GM23338 (cell line): ENCODE data around the gene GPR50. TPM values are rescaled to one million over a fixed set of nuclear protein-coding genes. Genes with fewer than 3 reads are reported as not detected.

ENCODE experiments used
- ATAC-seq: fragments of 200-7000 bp; cut with Tn5 transposase; 3 replicates; pipeline ENCODE4 v1.9.1; 2020
- DNase-seq: peaks from one replicate; pipeline ENCODE4 v3.0.0-alpha.2; 2015; ENCODE audit warnings: low spot score
- H2AFZ ChIP-seq: fragments of 200-600 bp; sonication (generic); 2 replicates; pipeline ENCODE4 v1.8.0; 2016; ENCODE audit warnings: antibody characterized with exemption, mild to moderate bottlenecking, moderate library complexity
- H3F3A ChIP-seq: fragments of 200-600 bp; sonication (generic); replicated peaks from 2 replicates; pipeline ENCODE4 v1.8.0; 2017; ENCODE audit warnings: antibody characterized with exemption, mixed run types, low read depth
- H3K27ac ChIP-seq: fragments of 200-600 bp; sonication (generic); 2 replicates; pipeline ENCODE4 v1.6.1; 2016; ENCODE audit warnings: low read depth
- H3K27me3 ChIP-seq: fragments of 200-600 bp; sonication (generic); 2 replicates; pipeline ENCODE4 v1.8.0; 2016; ENCODE audit warnings: mild to moderate bottlenecking, mixed run types, moderate library complexity; ENCODE audit not compliant: insufficient read depth
- H3K36me3 ChIP-seq: fragments of 200-600 bp; sonication (generic); 2 replicates; pipeline ENCODE4 v1.8.0; 2016; ENCODE audit warnings: mild to moderate bottlenecking; ENCODE audit not compliant: insufficient read depth
- H3K4me1 ChIP-seq: fragments of 200-600 bp; sonication (generic); 2 replicates; pipeline ENCODE4 v1.8.0; 2016; ENCODE audit warnings: mild to moderate bottlenecking, moderate library complexity; ENCODE audit not compliant: insufficient read depth
- H3K4me2 ChIP-seq: fragments of 200-600 bp; sonication (generic); 2 replicates; pipeline ENCODE4 v1.7.1; 2017; ENCODE audit warnings: mixed run types
- H3K4me3 ChIP-seq: fragments of 200-600 bp; sonication (generic); 2 replicates; pipeline ENCODE4 v1.6.1; 2016; ENCODE audit warnings: mixed run types
- H3K79me2 ChIP-seq: fragments of 200-600 bp; sonication (generic); replicated peaks from 2 replicates; pipeline ENCODE4 v1.8.0; 2017; ENCODE audit warnings: mild to moderate bottlenecking; ENCODE audit not compliant: insufficient read depth
- H3K9me2 ChIP-seq: fragments of 200-600 bp; sonication (generic); 2 replicates; pipeline ENCODE4 v1.8.0; 2017; ENCODE audit not compliant: insufficient read depth
- H4K20me1 ChIP-seq: fragments of 200-600 bp; sonication (generic); replicated peaks from 2 replicates; pipeline ENCODE4 v1.8.0; 2017; ENCODE audit warnings: mild to moderate bottlenecking; ENCODE audit not compliant: insufficient read depth
- H3K27ac Mint-ChIP-seq: 2 replicates; pipeline ENCODE4 v1.8.0; 2020; ENCODE audit warnings: inconsistent platforms, mild to moderate bottlenecking, moderate library complexity, mixed read lengths
- H3K27me3 Mint-ChIP-seq: 3 replicates; pipeline ENCODE4 v1.8.0; 2022; ENCODE audit warnings: low read depth, mild to moderate bottlenecking, moderate library complexity, mixed read lengths, inconsistent platforms; ENCODE audit not compliant: insufficient read depth, poor library complexity
- H3K36me3 Mint-ChIP-seq: 3 replicates; pipeline ENCODE4 v1.8.0; 2021; ENCODE audit warnings: low read depth, mild to moderate bottlenecking, inconsistent platforms, moderate library complexity, mixed read lengths
- H3K4me1 Mint-ChIP-seq: 3 replicates; pipeline ENCODE4 v1.8.0; 2020; ENCODE audit warnings: mild to moderate bottlenecking, inconsistent platforms, mixed read lengths
- H3K4me3 Mint-ChIP-seq: 3 replicates; pipeline ENCODE4 v1.8.0; 2021; ENCODE audit warnings: moderate library complexity, mild to moderate bottlenecking, inconsistent platforms, mixed read lengths
- H3K9me3 Mint-ChIP-seq: 3 replicates; pipeline ENCODE4 v1.8.0; 2020; ENCODE audit warnings: moderate library complexity, mild to moderate bottlenecking, inconsistent platforms, mixed read lengths
- CREB1 ChIP-seq: fragments of 250-450 bp; sonication (Bioruptor Pico); IDR thresholded peaks from 2 replicates; pipeline ENCODE4 v1.5.0; 2020; ENCODE audit warnings: low read depth, mild to moderate bottlenecking, moderate library complexity
- CTCF ChIP-seq, 2 experiments: fragments of 200-600 bp in 1 of 2; sonication (generic) in 1 of 2; conservative IDR thresholded peaks; 2 replicates each; pipeline versions ENCODE4 v1.5.1 to v1.6.1; 2016 to 2017; ENCODE audit warnings: antibody characterized with exemption in 2 of 2, low read depth in 2 of 2, mild to moderate bottlenecking in 2 of 2, moderate library complexity in 1 of 2
- EZH2 ChIP-seq: fragments of 200-600 bp; sonication (generic); IDR thresholded peaks from one replicate; pipeline ENCODE4 v1.8.0; 2017; ENCODE audit warnings: antibody characterized with exemption, mild to moderate bottlenecking, low read depth; ENCODE audit not compliant: unreplicated experiment
- EZH2phosphoT487 ChIP-seq: fragments of 200-600 bp; sonication (generic); IDR thresholded peaks from one replicate; pipeline ENCODE4 v1.8.1; 2018; ENCODE audit warnings: antibody characterized with exemption; ENCODE audit not compliant: unreplicated experiment
- JUNB ChIP-seq: IDR thresholded peaks from one replicate; pipeline ENCODE4 v1.6.1; 2016; ENCODE audit warnings: antibody characterized with exemption; ENCODE audit not compliant: unreplicated experiment
- NANOG ChIP-seq: IDR thresholded peaks from 2 replicates; pipeline ENCODE4 v1.6.1; 2016; ENCODE audit warnings: antibody characterized with exemption, borderline replicate concordance
- POLR2AphosphoS5 ChIP-seq: IDR thresholded peaks from 2 replicates; pipeline ENCODE4 v1.6.1; 2016; ENCODE audit warnings: antibody characterized with exemption, low read depth
- REST ChIP-seq: IDR thresholded peaks from one replicate; pipeline ENCODE4 v1.6.1; 2018; ENCODE audit warnings: antibody characterized with exemption; ENCODE audit not compliant: unreplicated experiment
- STAT1 ChIP-seq: IDR thresholded peaks from one replicate; pipeline ENCODE4 v1.6.1; 2016; ENCODE audit warnings: antibody characterized with exemption; ENCODE audit not compliant: unreplicated experiment
- ZNF114 ChIP-seq: fragments of 250-450 bp; sonication (Bioruptor Pico); IDR thresholded peaks from 2 replicates; pipeline ENCODE4 v1.5.0; 2020; ENCODE audit warnings: mild to moderate bottlenecking, moderate library complexity
- ZNF331 ChIP-seq: fragments of 250-450 bp; sonication (Bioruptor Pico); IDR thresholded peaks from 2 replicates; pipeline ENCODE4 v1.5.0; 2020; ENCODE audit warnings: low read depth, mild to moderate bottlenecking, moderate library complexity
- ZNF462 ChIP-seq: fragments of 250-450 bp; sonication (Bioruptor Pico); IDR thresholded peaks from 2 replicates; pipeline ENCODE4 v1.5.0; 2020; ENCODE audit warnings: mild to moderate bottlenecking, moderate library complexity
- polyA plus RNA-seq: library from polyadenylated mRNA; unstranded; fragments of >200 nt; fragmentation: Nextera tagmentation; extraction: Ambion mirVana; gene quantifications from 2 replicates; pipeline ENCODE4 v1.2.1, GENCODE V29; 2016
- total RNA-seq: library from RNA; depleted of rRNA; stranded (reverse); fragments of >200 nt; shearing (Covaris generic); gene quantifications from 2 replicates; pipeline ENCODE4 v1.2.3, GENCODE V29; 2014
- TF ChIP-seq, protein P1 (sequence below): IDR thresholded peaks from 2 replicates; pipeline ENCODE4 v1.6.1; 2016; ENCODE audit warnings: antibody characterized with exemption

The GPR50 gene
- total and polyA plus RNA-seq, 2 experiments from 2014 or later = 0.59 to 1.5 TPM

DNA sequence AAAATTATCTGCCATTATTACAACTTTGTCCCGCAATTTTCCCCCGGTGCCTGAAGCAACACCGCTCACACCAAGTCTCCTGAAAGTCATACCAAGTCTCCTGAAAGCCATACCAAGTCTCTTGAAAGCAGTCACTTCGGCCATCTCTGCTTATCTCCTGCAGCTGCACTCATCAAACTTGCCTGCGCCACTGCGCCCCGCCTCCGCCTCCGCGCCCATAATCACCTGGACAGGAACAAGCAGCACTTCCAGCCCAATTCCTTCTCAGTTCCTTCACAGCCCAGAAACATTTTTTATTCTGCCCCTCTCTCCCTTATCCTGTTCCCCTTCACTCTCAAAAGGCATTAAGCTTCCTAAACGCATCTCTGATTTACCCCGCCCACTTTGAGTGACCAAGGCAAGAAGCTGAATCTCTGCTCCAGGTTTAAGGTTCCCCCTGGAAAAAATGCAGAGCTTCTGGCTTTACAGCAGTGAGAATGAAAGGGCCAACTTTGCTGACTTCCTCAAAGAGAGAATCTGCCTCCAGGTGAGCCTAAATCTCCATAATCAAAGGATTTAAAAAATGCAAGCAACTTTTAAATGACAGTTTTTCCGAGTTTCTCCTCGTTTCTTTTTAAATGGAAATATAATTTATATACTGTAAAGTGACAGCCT lies 7.7 kb downstream of the GPR50 start:
- Histone ChIP-seq H3K9me2 (no peaks in the 10 kb centered on the region), H3K27me3 (peaks cover 30% of the 10 kb centered on the region), H4K20me1 (no peaks in the 10 kb centered on the region), H2AFZ (peak overlapping the region; percentile 78; the same call in 1 of the 2 replicates), H3K4me2 (peak overlapping the region; percentile 74), H3K36me3 (no peaks in the 10 kb centered on the region), H3K27ac (no peak overlapping the region), H3K79me2 (no peaks in the 10 kb centered on the region), H3K4me3 (peak overlapping the region; percentile 53), H3F3A (no peaks in the 10 kb centered on the region), H3K4me1 (peaks cover 33% of the 10 kb centered on the region)
- Mint-ChIP-seq H3K9me3 (peaks cover 5% of the 10 kb centered on the region; the same call in 1 of the 3 replicates), H3K36me3 (peaks cover 23% of the 10 kb centered on the region), H3K4me1 (peaks cover 41% of the 10 kb centered on the region), H3K4me3 (peak overlapping the region; percentile 67), H3K27me3 (peaks cover 24% of the 10 kb centered on the region), H3K27ac (no peak overlapping the region; the same call in 1 of the 2 replicates)
- no peak for TF ChIP-seq ZNF114 (CRISPR knock-in tag)
- TF ChIP-seq ZNF331 = no peak
- TF ChIP-seq ZNF462 = no peak
- no peak for TF ChIP-seq STAT1
- no peak for TF ChIP-seq JUNB
- TF ChIP-seq CREB1 (CRISPR knock-in tag) = no peak
- TF ChIP-seq REST = no peak
- no peak for TF ChIP-seq EZH2
- no peak for TF ChIP-seq CTCF (conservative IDR thresholded peaks at IDR 0.05; ENCODE audit: low read depth in 2 of 2)
- TF ChIP-seq POLR2AphosphoS5 = no peak
- TF ChIP-seq EZH2phosphoT487 = no peak
- TF ChIP-seq, protein P1, sequence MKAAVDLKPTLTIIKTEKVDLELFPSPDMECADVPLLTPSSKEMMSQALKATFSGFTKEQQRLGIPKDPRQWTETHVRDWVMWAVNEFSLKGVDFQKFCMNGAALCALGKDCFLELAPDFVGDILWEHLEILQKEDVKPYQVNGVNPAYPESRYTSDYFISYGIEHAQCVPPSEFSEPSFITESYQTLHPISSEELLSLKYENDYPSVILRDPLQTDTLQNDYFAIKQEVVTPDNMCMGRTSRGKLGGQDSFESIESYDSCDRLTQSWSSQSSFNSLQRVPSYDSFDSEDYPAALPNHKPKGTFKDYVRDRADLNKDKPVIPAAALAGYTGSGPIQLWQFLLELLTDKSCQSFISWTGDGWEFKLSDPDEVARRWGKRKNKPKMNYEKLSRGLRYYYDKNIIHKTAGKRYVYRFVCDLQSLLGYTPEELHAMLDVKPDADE = no peak
- no peak for TF ChIP-seq NANOG
- DNase-seq (peak; percentile 49), ATAC-seq (peak; percentile 75)
